SK-N-SH treated with all-trans-retinoic acid at 6 μM for 48 hours (cell line): Measurements from ENCODE around the gene DRGX.

ENCODE experiments used
- RARB ChIP-seq: fragments of 250-450 bp; sonication (Bioruptor Pico); IDR thresholded peaks from 2 replicates; pipeline ENCODE4 v1.8.0; 2021; ENCODE audit warnings: mild to moderate bottlenecking, moderate library complexity
- ZFP30 ChIP-seq: fragments of 450-650 bp; formaldehyde crosslinking; IDR thresholded peaks from 2 replicates; pipeline ENCODE4 v1.5.0; 2022; ENCODE audit warnings: mild to moderate bottlenecking, moderate library complexity

- TF ChIP-seq RARB (CRISPR knock-in tag) (no peak), ZFP30 (CRISPR knock-in tag) (no peak)
Measured at GRCh38 chr10:49325131-49325915, 70.6 kb downstream of the DRGX start.
